Endothelial cell of umbilical vein (primary cell): ENCODE data around the gene FRA10AC1. TPM values are rescaled to one million over a fixed set of nuclear protein-coding genes. Genes with fewer than 3 reads are reported as not detected.

ENCODE experiments used
- BruUV-seq: library from RNA; stranded (reverse); fragments of 400-500 nt; replicated peaks from 2 replicates; lab custom pipeline; 2021; lab: Mats Ljungman, UMichigan
- CTCF ChIA-PET: fragments of 300-600, 350-600 bp; sonication (Branson Sonifier 250); formaldehyde crosslinking; loops from one replicate; lab custom pipeline; 2021; ENCODE audit warnings: antibody characterized with exemption, inconsistent platforms; lab: Charles Lee
- POLR2A ChIA-PET: fragments of 300-600, 350-600 bp; sonication (Branson Sonifier 250); formaldehyde crosslinking; loops from one replicate; lab custom pipeline; 2021; ENCODE audit warnings: antibody characterized with exemption, inconsistent platforms; lab: Charles Lee
- DNase-seq: peaks from one replicate; pipeline ENCODE4 v3.0.0-alpha.2; 2011; ENCODE audit warnings: low read depth, low spot score
- FAIRE-seq: peaks from 2 replicates; lab custom pipeline; 2011; peaks lifted over from hg19 to GRCh38; lab: Jason Lieb, UNC
- H2AFZ ChIP-seq: 2 replicates; pipeline ENCODE4 v1.6.0; 2012; ENCODE audit warnings: low read depth, low read length, control low read depth, inconsistent platforms
- H3K27ac ChIP-seq: 2 replicates; pipeline ENCODE4 v1.5.1; 2011; ENCODE audit warnings: low read depth, mild to moderate bottlenecking, control low read depth, low read length, moderate library complexity; ENCODE audit not compliant: insufficient read depth
- H3K27me3 ChIP-seq, 2 experiments: 2 replicates each; pipeline versions ENCODE4 v1.6.0 to v1.6.1; 2011; ENCODE audit warnings: low read length in 2 of 2, mixed read lengths in 1 of 2; ENCODE audit not compliant: control insufficient read depth in 2 of 2, insufficient read depth in 2 of 2
- H3K36me3 ChIP-seq, 2 experiments: 2 replicates in 1 of 2; 3 replicates in 1 of 2; pipeline ENCODE4 v1.5.1; 2011; ENCODE audit warnings: low read length in 2 of 2, mild to moderate bottlenecking in 1 of 2, moderate library complexity in 1 of 2; ENCODE audit not compliant: control insufficient read depth in 2 of 2, insufficient read depth in 2 of 2; ENCODE audit errors: extremely low read depth in 1 of 2
- H3K4me1 ChIP-seq: 3 replicates; pipeline ENCODE4 v1.5.1; 2011; ENCODE audit warnings: mild to moderate bottlenecking, low read length; ENCODE audit not compliant: control insufficient read depth, insufficient read depth; ENCODE audit errors: extremely low read depth
- H3K4me2 ChIP-seq: 2 replicates; pipeline ENCODE4 v1.6.1; 2011; ENCODE audit warnings: low read length, control low read depth, mixed read lengths; ENCODE audit not compliant: insufficient read depth
- H3K4me3 ChIP-seq, 3 experiments: fragments of 200-600 bp in 1 of 3; sonication (generic), shearing (Covaris generic) in 1 of 3; replicated peaks in 1 of 3; 2 replicates each; pipeline ENCODE4 v1.5.1; 2011 to 2016; ENCODE audit warnings: control low read depth in 3 of 3, low read length in 3 of 3, mild to moderate bottlenecking in 2 of 3, inconsistent platforms in 1 of 3, low read depth in 1 of 3, moderate library complexity in 1 of 3; ENCODE audit not compliant: insufficient read depth in 1 of 3
- H3K79me2 ChIP-seq: 2 replicates; pipeline ENCODE4 v1.6.0; 2012; ENCODE audit warnings: low read length, inconsistent platforms; ENCODE audit not compliant: control insufficient read depth, insufficient read depth
- H3K9ac ChIP-seq: replicated peaks from 2 replicates; pipeline ENCODE3; 2011; ENCODE audit warnings: low read length, control low read depth; ENCODE audit not compliant: insufficient read depth; ENCODE audit errors: extremely low read depth
- H3K9me1 ChIP-seq: replicated peaks from 3 replicates; pipeline ENCODE4 v1.6.0; 2011; ENCODE audit warnings: mild to moderate bottlenecking, low read length; ENCODE audit not compliant: control insufficient read depth, insufficient read depth; ENCODE audit errors: extremely low read depth
- H3K9me3 ChIP-seq: replicated peaks from 2 replicates; pipeline ENCODE4 v1.5.1; 2012; ENCODE audit warnings: low read length, inconsistent platforms; ENCODE audit not compliant: control insufficient read depth, insufficient read depth
- H4K20me1 ChIP-seq: replicated peaks from 2 replicates; pipeline ENCODE3; 2011; ENCODE audit warnings: mild to moderate bottlenecking, low read length; ENCODE audit not compliant: control insufficient read depth, insufficient read depth; ENCODE audit errors: extremely low read depth
- CTCF ChIP-seq, 2 donors: IDR thresholded peaks; 1 replicate in 1 of 2; 2 replicates in 1 of 2; pipeline ENCODE4 v1.5.1; 2011; ENCODE audit warnings: low read length in 2 of 2, mild to moderate bottlenecking in 2 of 2, moderate library complexity in 2 of 2, control low read depth in 1 of 2, inconsistent platforms in 1 of 2, low read depth in 1 of 2; ENCODE audit not compliant: insufficient read depth in 1 of 2; ENCODE audit errors: extremely low read depth in 1 of 2
- EZH2 ChIP-seq: IDR thresholded peaks from 2 replicates; pipeline ENCODE4 v1.6.1; 2012; ENCODE audit warnings: borderline replicate concordance, low read depth, mild to moderate bottlenecking, moderate library complexity, low read length, inconsistent platforms; ENCODE audit not compliant: severe bottlenecking
- FOS ChIP-seq: IDR thresholded peaks from 2 replicates; pipeline ENCODE4 v1.6.1; 2011; ENCODE audit warnings: mild to moderate bottlenecking, low read length, moderate library complexity, borderline replicate concordance; ENCODE audit not compliant: insufficient read depth
- GATA2 ChIP-seq: IDR thresholded peaks from 2 replicates; pipeline ENCODE4 v1.7.0; 2011; ENCODE audit warnings: low read depth, mild to moderate bottlenecking, moderate library complexity, mixed read lengths, low read length; ENCODE audit not compliant: insufficient read length, insufficient read depth
- JUN ChIP-seq: IDR thresholded peaks from 2 replicates; pipeline ENCODE4 v1.6.1; 2011; ENCODE audit warnings: borderline replicate concordance, low read depth; ENCODE audit not compliant: insufficient read length, insufficient read depth
- MYC ChIP-seq: IDR thresholded peaks from one replicate; pipeline ENCODE4 v1.6.1; 2011; ENCODE audit warnings: mild to moderate bottlenecking, low read depth, low read length
- POLR2A ChIP-seq: IDR thresholded peaks from 2 replicates; pipeline ENCODE4 v1.6.1; 2012; ENCODE audit warnings: low read depth, mild to moderate bottlenecking, control low read depth, low read length
- POLR2AphosphoS5 ChIP-seq: IDR thresholded peaks from 2 replicates; pipeline ENCODE4 v1.6.1; 2012; ENCODE audit warnings: low read depth, mild to moderate bottlenecking, control low read depth, low read length, moderate library complexity; ENCODE audit not compliant: insufficient read depth
- dilution Hi-C: fragments of 300-500 bp; cut with MboI; formaldehyde crosslinking; loops from one replicate; pipeline ENCODE4 v1.15.0; 2019; ENCODE audit warnings: low sequenced_read_pairs; ENCODE audit not compliant: extremely low pct_ligation_motif_present
- intact Hi-C: fragments of 100-400 bp; cut with micrococcal nuclease; formaldehyde crosslinking; loops from one replicate; pipeline ENCODE4 v1.10.0; 2022
- polyA plus RNA-seq, 4 experiments: library from polyadenylated mRNA; depleted of rRNA in 3 of 4; stranded (reverse) in 3 of 4; unstranded in 1 of 4; fragments of >200 nt; gene quantifications; 2 replicates each; pipeline versions ENCODE4 v1.2.1 to v1.2.3, GENCODE V29; 2011 to 2012; ENCODE audit warnings: missing spikeins in 1 of 4
- total RNA-seq: library from RNA; stranded (reverse); gene quantifications from 2 replicates; pipeline ENCODE4 v1.2.3, GENCODE V29; 2021
- TF ChIP-seq, protein P1 (sequence below): IDR thresholded peaks from 2 replicates; pipeline ENCODE4 v1.6.1; 2011; ENCODE audit not compliant: insufficient read depth, insufficient read length

FRA10AC1 gene
- total and polyA plus RNA-seq, 2 donors (not counting 3 experiments of a cell fraction or from before 2014, with no cell fraction given) = 4.0 to 24.4 TPM

DNA sequence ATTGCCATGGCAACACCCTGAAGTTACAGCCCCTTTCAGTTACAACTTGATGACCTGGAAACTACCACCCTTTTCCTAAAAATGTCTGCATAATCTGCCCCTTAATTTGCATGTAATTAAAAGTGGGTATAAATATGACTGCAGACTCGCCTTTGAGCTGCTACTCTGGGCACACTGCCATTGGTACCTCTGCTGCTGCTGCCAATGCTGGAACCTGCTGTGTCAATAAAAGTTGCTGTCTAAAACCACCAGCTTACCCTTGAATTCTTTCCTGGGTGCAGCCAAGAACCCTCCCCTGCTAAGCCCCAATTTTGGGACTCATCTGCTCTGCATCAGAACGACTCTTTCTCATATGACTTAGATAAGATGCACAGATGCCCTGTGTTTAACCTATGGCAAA, 10.2 kb upstream of the FRA10AC1 start:
- H3K4me3 ChIP-seq = no peak overlapping the region
- DNase-seq = no peak
- peaks cover 0 to 8% of the 10 kb centered on the region in 2 experiments for H3K27me3 ChIP-seq
- H3K79me2 ChIP-seq = no peaks in the 10 kb centered on the region
- H3K9me1 ChIP-seq = no peaks in the 10 kb centered on the region
- no peaks in the 10 kb centered on the region for H3K9me3 ChIP-seq
- no peaks in the 10 kb centered on the region for H4K20me1 ChIP-seq
- POLR2A ChIA-PET = no interaction called here
- intact Hi-C loops (no loop called here), dilution Hi-C loops (no loop called here)
- CTCF ChIA-PET = interaction anchor here (1.2 to 1.8 kb wide), 2 partner anchors 10 to 33 kb away, joined by 3 to 5 read pairs; partner anchors contain the start of gene FRA10AC1
- no peaks in the 10 kb centered on the region for H3K4me1 ChIP-seq
- H3K27ac ChIP-seq = no peak overlapping the region
- H3K36me3 ChIP-seq = no peaks in the 10 kb centered on the region
- H2AFZ ChIP-seq = no peak overlapping the region
- H3K9ac ChIP-seq = no peak overlapping the region
- no peak overlapping the region for H3K4me2 ChIP-seq
- TF ChIP-seq POLR2AphosphoS5 (no peak), POLR2A (no peak), CTCF (IDR thresholded peaks at IDR 0.05; ENCODE audit: extremely low read depth in 1 of 2, insufficient read depth in 1 of 2, low read depth in 1 of 2, low read length in 2 of 2) (no peak), GATA2 (no peak), MYC (no peak), FOS (no peak), EZH2 (no peak), JUN (no peak)
- TF ChIP-seq, protein P1, sequence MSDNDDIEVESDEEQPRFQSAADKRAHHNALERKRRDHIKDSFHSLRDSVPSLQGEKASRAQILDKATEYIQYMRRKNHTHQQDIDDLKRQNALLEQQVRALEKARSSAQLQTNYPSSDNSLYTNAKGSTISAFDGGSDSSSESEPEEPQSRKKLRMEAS = no peak
- no peak for FAIRE-seq
- BruUV-seq = no TSS peak
